Adrenal gland (tissue), 5 donors: ENCODE data around the gene PSAPL1.

Experiments
- POLR2A ChIP-seq, 2 donors: fragments of 450-650 bp; IDR thresholded peaks; one replicate each; pipeline ENCODE4 v1.6.1; 2017; ENCODE audit warnings: antibody characterized with exemption in 2 of 2, mild to moderate bottlenecking in 2 of 2, moderate library complexity in 1 of 2
- TF ChIP-seq, protein P1 (sequence below), 6 experiments: fragments of 450-650 bp in 4 of 6; fragments of 200-600 bp in 2 of 6; sonication (generic) in 1 of 6; IDR thresholded peaks; 1 replicate in 5 of 6; 2 replicates in 1 of 6; pipeline versions ENCODE4 v1.5.1 to v1.8.0; 2016 to 2021; ENCODE audit warnings: antibody characterized with exemption in 6 of 6, mild to moderate bottlenecking in 2 of 6, moderate library complexity in 1 of 6
- donor health status: DM: no; HTN: no; CAD: no.

DNA sequence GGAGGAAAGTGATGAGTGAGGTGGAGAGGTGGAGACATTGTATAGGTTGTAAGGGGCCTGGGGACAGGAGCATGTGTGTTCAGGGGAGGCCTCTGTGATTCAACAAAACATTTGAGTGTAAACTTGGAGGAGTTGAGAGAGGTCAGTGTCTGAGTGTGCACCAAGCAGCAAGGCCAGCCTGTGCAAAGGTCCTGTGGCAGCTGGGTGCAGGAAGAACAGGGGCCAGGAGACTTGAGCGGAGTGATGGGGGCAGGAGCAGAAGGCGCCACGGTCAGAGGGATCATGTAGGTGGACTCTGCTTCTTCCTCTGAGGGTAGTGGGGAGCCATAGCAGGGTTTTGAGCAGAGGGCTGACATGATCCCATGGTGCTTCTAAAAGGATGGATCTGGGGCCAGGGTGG is 9.6 kb upstream of the PSAPL1 start:
- TF ChIP-seq, protein P1, sequence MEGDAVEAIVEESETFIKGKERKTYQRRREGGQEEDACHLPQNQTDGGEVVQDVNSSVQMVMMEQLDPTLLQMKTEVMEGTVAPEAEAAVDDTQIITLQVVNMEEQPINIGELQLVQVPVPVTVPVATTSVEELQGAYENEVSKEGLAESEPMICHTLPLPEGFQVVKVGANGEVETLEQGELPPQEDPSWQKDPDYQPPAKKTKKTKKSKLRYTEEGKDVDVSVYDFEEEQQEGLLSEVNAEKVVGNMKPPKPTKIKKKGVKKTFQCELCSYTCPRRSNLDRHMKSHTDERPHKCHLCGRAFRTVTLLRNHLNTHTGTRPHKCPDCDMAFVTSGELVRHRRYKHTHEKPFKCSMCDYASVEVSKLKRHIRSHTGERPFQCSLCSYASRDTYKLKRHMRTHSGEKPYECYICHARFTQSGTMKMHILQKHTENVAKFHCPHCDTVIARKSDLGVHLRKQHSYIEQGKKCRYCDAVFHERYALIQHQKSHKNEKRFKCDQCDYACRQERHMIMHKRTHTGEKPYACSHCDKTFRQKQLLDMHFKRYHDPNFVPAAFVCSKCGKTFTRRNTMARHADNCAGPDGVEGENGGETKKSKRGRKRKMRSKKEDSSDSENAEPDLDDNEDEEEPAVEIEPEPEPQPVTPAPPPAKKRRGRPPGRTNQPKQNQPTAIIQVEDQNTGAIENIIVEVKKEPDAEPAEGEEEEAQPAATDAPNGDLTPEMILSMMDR (IDR thresholded peaks at IDR 0.05), result no peak
- TF ChIP-seq POLR2A (IDR thresholded peaks at IDR 0.05), result no peak
